ENCODE results near the gene UBAC2. TPM values are rescaled to one million over a fixed set of nuclear protein-coding genes. Genes with fewer than 3 reads are reported as not detected.
A peak's percentile ranks its signal among the peaks of the same experiment; 100 is the strongest.
"Not testable (repeated sequence)": the region's sequence is repeated elsewhere in the genome, so short reads cannot be mapped to it uniquely, and the experiment has no call there.

The UBAC2 gene
- total RNA-seq, 4 donors from 2014 or later: 51.0 to 71.5 (median 61.1) TPM

- H3K4me3 ChIP-seq: no peak overlapping the region
- DNase-seq (no peak), ATAC-seq (peak in 1 of 2 donors; percentile 23)
- no peak for TF ChIP-seq POLR2A (IDR thresholded peaks at IDR 0.05)
- intact Hi-C loops (cut with DNase I; ENCODE audit: low total_unique reads) (loop anchor here (10.0 kb wide), 1 partner anchor 86 kb away; no protein-coding TSS in a partner anchor), in situ Hi-C loops (cut with MboI; ENCODE audit: low sequenced_read_pairs in 4 of 4) (no loop called here)
- H3K36me3 ChIP-seq: no peaks in the 10 kb centered on the region
- peak overlapping the region; percentile 52 to 84 (median 72) for H3K27ac ChIP-seq
- H3K27me3 ChIP-seq: no peaks in the 10 kb centered on the region
- peaks cover 69 to 78% of the 10 kb centered on the region in 2 donors for H3K4me1 ChIP-seq
- H3K9me3 ChIP-seq: no peaks in the 10 kb centered on the region
Observed at GRCh38 chr13:99228737-99229691, 28.4 kb downstream of the UBAC2 start.

GRCh38 chr13:99230588-99230987, 29.9 kb downstream of the UBAC2 start:
- intact Hi-C loops (cut with DNase I; ENCODE audit: low total_unique reads); ATAC-seq; H3K4me3 ChIP-seq; H3K27me3 ChIP-seq; DNase-seq; in situ Hi-C loops (cut with MboI; ENCODE audit: low sequenced_read_pairs in 4 of 4); H3K9me3 ChIP-seq; H3K36me3 ChIP-seq: not testable (repeated sequence)
- Histone ChIP-seq H3K27ac (peak overlapping the region; percentile 52 to 84 (median 72)), H3K4me1 (peaks cover 61 to 71% of the 10 kb centered on the region in 2 donors)

GRCh38 chr13:99230991-99231390, 30.3 kb downstream of the UBAC2 start:
- peak overlapping the region; percentile 52 to 84 (median 72) for H3K27ac ChIP-seq
- H3K4me3 ChIP-seq: no peak overlapping the region
- no peaks in the 10 kb centered on the region for H3K36me3 ChIP-seq
- H3K4me1 ChIP-seq: peaks cover 57 to 67% of the 10 kb centered on the region in 2 donors
- ATAC-seq (no peak), DNase-seq (no peak)
- in situ Hi-C loops (cut with MboI; ENCODE audit: low sequenced_read_pairs in 4 of 4) (no loop called here), intact Hi-C loops (cut with DNase I; ENCODE audit: low total_unique reads) (no loop called here)
- TF ChIP-seq POLR2A (IDR thresholded peaks at IDR 0.05): no peak
- TF ChIP-seq CTCF (IDR thresholded peaks at IDR 0.05 in 4 of 5, conservative IDR thresholded peaks at IDR 0.05 in 1 of 5): no peak
- H3K9me3 ChIP-seq: no peaks in the 10 kb centered on the region
- no peaks in the 10 kb centered on the region for H3K27me3 ChIP-seq

- peak overlapping the region; percentile 32 to 84 (median 72) for H3K27ac ChIP-seq
Observed at GRCh38 chr13:99231721-99232120, 31.1 kb downstream of the UBAC2 start.

GRCh38 chr13:99237981-99238662, 37.5 kb downstream of the UBAC2 start:
- Histone ChIP-seq H3K36me3 (peaks cover 0 to 25% of the 10 kb centered on the region in 2 donors), H3K4me1 (peaks cover 8 to 13% of the 10 kb centered on the region in 2 donors), H3K27ac (peak overlapping the region in 1 of 4 donors; percentile 34), H3K27me3 (no peaks in the 10 kb centered on the region), H3K4me3 (no peak overlapping the region), H3K9me3 (no peaks in the 10 kb centered on the region)
- intact Hi-C loops (cut with DNase I; ENCODE audit: low total_unique reads): no loop called here
- ATAC-seq (no peak), DNase-seq (no peak)
- TF ChIP-seq POLR2A (IDR thresholded peaks at IDR 0.05) (no peak), CTCF (IDR thresholded peaks at IDR 0.05 in 4 of 5, conservative IDR thresholded peaks at IDR 0.05 in 1 of 5) (no peak)
- in situ Hi-C loops (cut with MboI; ENCODE audit: low sequenced_read_pairs in 4 of 4): no loop called here

More at GRCh38 chr13:99231721-99232120, 31.1 kb downstream of the UBAC2 start:
- Histone ChIP-seq H3K36me3 (no peaks in the 10 kb centered on the region), H3K4me1 (peaks cover 49 to 59% of the 10 kb centered on the region in 2 donors), H3K9me3 (no peaks in the 10 kb centered on the region), H3K4me3 (no peak overlapping the region), H3K27me3 (no peaks in the 10 kb centered on the region)
- intact Hi-C loops (cut with DNase I; ENCODE audit: low total_unique reads) (no loop called here), in situ Hi-C loops (cut with MboI; ENCODE audit: low sequenced_read_pairs in 4 of 4) (no loop called here)
- DNase-seq (no peak), ATAC-seq (peak in 1 of 2 donors; percentile 4)
- TF ChIP-seq POLR2A (IDR thresholded peaks at IDR 0.05) (no peak), CTCF (IDR thresholded peaks at IDR 0.05 in 4 of 5, conservative IDR thresholded peaks at IDR 0.05 in 1 of 5) (no peak)
